Measurements from ENCODE around the gene FAM83F.
"Not testable (repeated sequence)": the region's sequence is repeated elsewhere in the genome, so short reads cannot be mapped to it uniquely, and the experiment has no call there.

The FAM83F gene

GRCh38 chr22:40014667-40015248 lies 20.0 kb downstream of the FAM83F start:
- no peak for DNase-seq (ENCODE audit: low read depth in 1 of 2, low spot score in 1 of 2)

DNA sequence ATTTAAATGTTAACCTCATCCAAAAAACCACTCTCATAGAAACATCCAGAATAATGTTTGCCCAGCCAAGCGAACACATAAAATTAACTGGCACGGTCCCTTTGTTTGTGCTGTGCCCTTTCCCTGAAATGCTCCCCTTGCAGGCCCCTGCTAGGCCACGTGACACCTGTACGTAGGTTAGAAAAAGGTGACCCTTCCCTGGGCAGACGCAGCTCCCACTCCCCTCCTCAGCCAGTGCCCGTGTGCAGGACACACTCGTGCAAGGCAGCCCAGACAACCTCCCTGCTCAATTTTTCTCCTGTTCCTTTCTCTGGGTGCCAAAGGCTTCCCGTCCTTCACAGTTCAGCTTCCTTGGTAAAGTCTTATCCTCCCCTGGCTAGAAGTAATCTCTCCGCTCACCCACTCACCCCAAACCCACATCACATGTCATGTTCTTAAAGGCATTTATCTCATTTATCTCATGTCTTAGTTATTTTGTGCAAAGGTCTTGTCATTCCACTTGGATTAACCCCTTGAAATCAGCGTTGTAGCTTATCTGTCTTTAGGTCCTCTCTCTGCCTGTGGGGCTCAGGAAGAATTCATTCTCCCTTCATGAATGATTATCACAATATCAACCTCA lies 20.7 kb downstream of the FAM83F start:
- DNase-seq (ENCODE audit: low read depth in 1 of 2, low spot score in 1 of 2), result no peak

- no peak for DNase-seq (ENCODE audit: low read depth in 1 of 2, low spot score in 1 of 2)
Measured at GRCh38 chr22:40018051-40018450, 23.3 kb downstream of the FAM83F start.

DNA sequence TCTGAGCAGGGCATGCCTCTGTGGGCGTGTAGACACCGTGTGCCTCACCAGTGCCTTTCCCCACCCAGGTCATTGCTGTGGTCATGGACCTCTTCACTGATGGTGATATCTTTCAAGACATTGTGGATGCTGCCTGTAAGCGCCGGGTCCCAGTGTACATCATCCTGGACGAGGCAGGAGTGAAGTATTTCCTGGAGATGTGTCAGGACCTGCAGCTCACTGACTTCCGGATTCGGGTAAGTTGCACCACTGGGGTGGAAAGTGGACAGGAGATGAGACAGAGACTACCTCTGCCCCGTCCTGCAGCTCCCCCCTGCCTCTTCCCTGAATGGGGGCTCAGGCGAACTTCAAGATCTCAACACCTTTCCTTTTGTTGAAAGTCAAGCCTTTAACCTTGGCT lies 24.3 kb downstream of the FAM83F start:
- no peak for DNase-seq (ENCODE audit: low read depth in 1 of 2, low spot score in 1 of 2)

GRCh38 chr22:40020956-40021355 lies 26.2 kb downstream of the FAM83F start:
- no peak for DNase-seq (ENCODE audit: low read depth in 1 of 2, low spot score in 1 of 2)

- DNase-seq (ENCODE audit: low read depth in 1 of 2, low spot score in 1 of 2), result no peak
Measured at GRCh38 chr22:40021401-40022000, 26.7 kb downstream of the FAM83F start.

DNA sequence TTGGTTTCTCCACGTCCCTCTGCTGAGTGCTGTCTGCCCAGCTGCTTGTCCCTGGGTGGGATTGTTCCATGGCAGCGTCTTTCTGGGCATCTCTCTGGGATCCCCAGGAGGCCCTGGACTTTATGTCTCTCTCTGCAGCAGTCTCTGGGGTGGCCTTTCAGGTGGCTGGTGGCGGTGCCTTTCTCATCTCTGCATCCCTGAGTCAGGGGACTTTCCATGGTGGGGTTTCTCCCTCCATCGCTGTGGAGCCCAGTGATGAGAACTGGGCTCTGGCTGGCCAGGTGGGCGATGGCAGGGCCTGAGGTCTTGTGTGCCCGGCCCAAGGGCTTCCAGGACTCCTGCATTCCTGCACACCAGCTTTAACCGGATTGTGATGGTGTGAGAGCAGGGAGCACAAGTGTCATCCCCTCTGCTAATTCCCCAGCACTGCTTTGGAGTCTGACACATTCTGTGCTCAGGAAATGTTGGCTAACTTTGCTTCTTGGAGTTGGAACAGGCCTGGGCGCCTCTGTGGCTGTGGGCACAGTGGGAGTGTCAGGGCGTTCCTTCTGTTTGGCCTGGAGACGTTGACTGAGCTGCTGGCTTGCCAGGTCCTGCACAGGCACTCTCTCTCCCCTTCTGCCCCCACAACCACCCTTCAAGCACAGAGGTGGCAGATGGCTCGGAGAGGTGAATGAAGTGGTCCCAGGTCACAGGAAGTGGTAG lies 27.9 kb downstream of the FAM83F start:
- DNase-seq (ENCODE audit: low read depth in 1 of 2, low spot score in 1 of 2), result no peak

GRCh38 chr22:40023341-40023841 lies 28.6 kb downstream of the FAM83F start:
- DNase-seq (ENCODE audit: low read depth in 1 of 2, low spot score in 1 of 2), result no peak

GRCh38 chr22:40024201-40025061 lies 29.7 kb downstream of the FAM83F start:
- DNase-seq (ENCODE audit: low read depth in 1 of 2, low spot score in 1 of 2), result peak; percentile 33 to 39

DNA sequence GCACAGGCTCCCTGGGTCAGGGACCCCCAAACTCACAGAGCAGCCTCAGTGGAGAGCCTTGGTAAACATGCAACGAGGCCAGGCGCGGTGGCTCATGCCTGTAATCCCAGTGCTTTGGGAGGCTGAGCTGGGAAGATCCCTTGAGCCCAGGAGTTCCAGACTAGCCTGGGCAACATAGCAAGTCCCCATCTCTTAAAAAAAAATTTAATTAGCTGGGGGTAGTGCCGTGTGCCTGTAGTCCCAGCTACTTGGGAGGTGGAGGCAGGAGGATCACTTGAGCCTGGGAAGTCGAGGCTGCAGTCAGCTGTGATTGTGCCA lies 30.3 kb downstream of the FAM83F start:
- DNase-seq (ENCODE audit: low read depth in 1 of 2, low spot score in 1 of 2), result not testable (repeated sequence)

DNA sequence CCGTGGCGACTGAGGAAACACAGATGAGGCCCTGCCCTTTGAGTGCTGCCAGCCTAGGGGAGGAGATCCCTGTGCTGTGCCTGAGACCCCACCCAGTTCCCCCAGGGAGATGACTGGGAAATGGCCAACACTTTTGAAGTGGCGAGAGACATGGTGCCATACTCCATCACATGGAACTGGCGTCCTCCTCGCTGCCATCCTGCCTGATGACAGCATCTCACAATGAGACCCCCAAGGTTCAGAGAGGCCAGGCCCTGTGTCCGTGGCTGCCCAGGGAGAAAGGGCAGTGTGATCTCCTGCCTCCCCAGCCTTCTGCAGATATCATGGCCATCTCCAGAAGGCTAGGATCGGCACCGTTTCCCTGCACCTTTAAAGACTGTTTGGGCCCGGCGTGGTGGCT lies 31.1 kb downstream of the FAM83F start:
- DNase-seq (ENCODE audit: low read depth in 1 of 2, low spot score in 1 of 2), result no peak

- no peak for DNase-seq (ENCODE audit: low read depth in 1 of 2, low spot score in 1 of 2)
Measured at GRCh38 chr22:40026641-40027040, 31.9 kb downstream of the FAM83F start.

DNA sequence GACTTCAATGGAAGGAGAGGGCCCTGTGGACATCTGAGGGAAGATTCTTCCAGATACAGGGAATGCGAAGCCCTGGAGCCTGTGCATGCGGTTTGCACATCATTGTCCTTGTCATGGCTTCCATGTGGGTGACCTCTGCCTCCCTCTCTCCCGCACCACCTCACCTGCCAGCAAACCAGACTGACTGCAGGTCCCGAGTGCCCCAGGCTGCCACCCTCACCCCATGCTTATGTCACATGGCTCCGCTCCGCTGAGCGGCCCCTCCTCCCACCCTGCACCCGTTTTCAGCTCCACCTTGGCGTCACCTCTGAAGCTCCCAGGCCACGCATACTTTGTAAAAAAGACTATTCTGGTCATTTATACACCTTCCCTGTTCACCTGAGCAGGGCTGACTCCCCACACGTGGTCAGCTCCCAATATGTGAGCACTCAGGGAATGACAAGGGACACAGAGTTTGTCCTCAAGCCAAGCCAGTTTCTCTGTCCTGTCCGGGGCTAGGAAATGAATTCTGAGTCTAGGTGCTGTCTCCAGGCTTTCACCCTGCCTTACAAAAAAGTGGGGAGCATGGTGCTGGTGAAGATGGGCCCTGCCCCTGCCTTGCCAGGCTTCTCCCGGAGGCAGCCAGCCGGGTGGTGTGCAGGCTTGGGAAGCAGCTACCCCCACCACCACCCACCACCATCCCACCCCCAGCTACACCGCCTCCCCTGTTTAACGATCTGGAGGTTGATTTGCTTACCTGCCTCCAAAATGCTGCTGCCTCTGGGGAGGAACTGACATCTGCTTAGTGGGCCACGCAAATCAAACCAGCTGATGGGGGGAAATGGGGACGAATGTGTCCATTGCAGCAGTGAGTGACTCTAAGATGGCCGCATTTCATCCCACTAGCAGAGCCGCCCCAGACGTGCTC lies 32.7 kb downstream of the FAM83F start:
- no peak for DNase-seq (ENCODE audit: low read depth in 1 of 2, low spot score in 1 of 2)

GRCh38 chr22:40028098-40028425 lies 33.3 kb downstream of the FAM83F start:
- no peak for DNase-seq (ENCODE audit: low read depth in 1 of 2, low spot score in 1 of 2)

DNA sequence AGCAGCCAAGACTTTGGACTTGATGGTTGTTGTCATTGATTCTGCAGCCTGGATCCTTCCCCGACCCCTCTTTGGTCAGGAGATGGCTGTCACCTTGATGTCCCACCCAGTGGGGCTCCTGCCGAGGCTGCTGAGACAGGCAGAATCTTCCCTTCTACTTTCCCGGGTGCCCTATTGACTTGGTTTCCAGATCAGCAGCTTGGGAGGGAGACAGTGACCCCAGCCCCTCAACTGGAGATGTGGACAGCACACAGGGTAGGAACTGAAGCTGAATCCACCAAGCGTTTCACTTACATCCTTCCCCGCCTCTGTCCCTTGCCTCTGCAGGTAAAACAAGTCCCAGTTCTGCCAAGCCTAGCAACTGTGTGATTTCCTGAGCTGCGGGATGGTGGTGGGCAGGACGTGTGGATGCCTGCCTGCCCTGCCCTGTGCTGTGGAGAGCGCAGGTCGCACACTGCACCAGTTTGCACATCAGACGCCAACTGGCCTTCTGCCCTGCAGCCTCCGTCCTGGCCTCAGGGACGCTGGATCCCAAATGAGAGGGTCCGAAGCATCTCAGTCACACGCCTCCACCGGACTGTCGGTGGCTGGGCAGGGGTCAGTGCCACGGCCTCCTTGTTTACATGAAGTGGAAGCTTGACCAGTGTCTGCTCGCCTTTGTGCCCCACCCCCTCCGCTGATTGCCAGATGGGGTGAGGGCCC lies 34.6 kb downstream of the FAM83F start:
- DNase-seq (ENCODE audit: low read depth in 1 of 2, low spot score in 1 of 2), result no peak

DNA sequence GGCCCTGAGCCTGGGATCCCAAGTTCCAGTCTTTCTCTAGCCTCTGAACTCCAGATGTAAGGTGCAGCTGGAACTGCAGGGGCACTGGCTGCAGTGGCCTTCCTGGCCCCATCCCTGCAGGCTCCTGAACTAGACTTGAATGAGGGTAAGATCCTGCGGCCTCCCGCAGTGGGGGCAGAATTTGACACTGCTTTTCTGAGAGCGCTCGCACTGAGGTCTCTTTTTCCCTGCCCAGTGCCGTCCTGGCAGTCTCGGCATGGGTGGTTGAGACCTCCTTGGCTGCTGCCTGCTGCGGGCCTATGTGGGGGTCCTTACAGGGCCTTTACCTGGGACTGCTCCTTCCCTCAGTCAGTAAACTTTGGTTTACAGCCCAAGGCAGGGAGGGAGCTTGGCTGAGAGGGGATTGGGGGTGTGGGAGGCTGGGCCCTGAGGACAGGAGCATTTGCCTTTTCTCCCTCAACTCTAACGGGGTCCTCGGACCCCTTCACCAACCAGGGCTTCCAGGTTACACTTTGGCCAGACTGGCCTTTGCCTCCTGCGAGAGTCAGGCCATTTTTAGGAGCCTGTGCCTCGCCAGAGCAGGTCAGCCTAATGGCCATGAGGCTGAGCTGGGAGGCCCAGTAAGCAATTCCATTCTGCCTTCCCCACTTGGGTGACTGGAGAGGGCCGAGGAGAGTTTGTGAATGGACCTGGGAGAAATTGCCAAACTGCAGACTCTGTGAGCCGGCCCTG lies 35.4 kb downstream of the FAM83F start:
- no peak for DNase-seq (ENCODE audit: low read depth in 1 of 2, low spot score in 1 of 2)

- DNase-seq (ENCODE audit: low read depth in 1 of 2, low spot score in 1 of 2), result no peak
Measured at GRCh38 chr22:40030758-40031095, 36.0 kb downstream of the FAM83F start.

DNA sequence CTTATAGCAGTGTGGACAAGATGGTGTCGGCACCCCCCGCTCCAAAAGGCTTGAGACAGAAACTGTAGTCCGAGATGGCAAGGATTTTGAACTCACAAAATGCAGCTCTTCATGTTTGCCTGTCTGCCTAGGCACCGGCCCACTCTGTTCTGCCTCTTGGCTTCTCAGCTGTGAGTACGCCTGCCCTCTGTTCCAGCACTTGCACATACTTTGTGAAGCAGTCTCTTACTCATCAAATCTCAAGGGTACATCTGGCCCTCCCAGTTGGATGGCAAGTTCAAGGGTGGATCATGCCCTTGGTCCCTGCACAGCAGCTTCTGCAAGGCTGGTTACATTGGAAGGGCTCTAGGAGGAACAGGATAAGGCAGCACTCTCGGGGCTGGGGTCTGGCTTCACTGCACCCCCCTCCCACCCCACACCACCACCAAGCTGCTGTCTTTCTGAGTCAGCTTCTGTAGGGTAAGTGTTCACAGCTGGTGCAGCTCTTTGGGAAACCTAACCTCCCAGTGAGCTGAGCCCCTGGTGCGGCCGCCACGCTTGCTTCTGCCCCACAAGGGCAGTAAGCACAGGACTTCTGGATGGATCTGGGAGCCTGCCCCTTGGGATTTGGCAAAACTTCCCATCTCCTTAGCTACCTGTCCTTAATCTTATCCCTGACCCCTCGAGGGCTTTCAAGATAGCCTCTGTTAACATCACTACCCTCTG lies 37.2 kb downstream of the FAM83F start:
- no peak for DNase-seq (ENCODE audit: low read depth in 1 of 2, low spot score in 1 of 2)

Data from activated T-helper 1 cell treated with anti-CD3 and anti-CD28 coated beads, Interleukin-2, amount 50 U/mL, for 16 hours (primary cell).